Measurements from ENCODE around the gene TEK.

The TEK gene

DNA sequence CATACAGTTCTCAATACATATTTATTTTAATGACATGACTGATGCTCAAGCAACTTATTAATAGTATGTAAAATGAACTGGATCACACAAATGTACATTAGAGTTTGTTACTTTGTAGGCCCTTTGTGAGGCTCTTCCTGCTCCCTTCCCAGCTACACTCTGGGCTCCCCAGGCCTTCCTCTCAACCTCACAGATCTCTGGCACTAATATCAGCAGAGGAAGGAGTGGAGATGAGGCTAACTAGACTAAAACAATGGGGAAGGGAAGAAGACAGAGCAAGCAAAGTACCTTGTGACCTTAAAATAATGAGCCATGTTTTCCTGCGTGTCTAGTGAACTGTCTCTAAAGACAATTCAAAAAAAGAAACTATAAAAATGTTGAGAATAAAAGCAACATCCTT lies 30.3 kb upstream of the TEK start:
- TF ChIP-seq CEBPB (IDR thresholded peaks at IDR 0.05): no peak
- no peak for TF ChIP-seq NFIC (IDR thresholded peaks at IDR 0.05)
- TF ChIP-seq CREB1 (IDR thresholded peaks at IDR 0.05; ENCODE audit: low read depth): no peak
- TF ChIP-seq, protein P1, sequence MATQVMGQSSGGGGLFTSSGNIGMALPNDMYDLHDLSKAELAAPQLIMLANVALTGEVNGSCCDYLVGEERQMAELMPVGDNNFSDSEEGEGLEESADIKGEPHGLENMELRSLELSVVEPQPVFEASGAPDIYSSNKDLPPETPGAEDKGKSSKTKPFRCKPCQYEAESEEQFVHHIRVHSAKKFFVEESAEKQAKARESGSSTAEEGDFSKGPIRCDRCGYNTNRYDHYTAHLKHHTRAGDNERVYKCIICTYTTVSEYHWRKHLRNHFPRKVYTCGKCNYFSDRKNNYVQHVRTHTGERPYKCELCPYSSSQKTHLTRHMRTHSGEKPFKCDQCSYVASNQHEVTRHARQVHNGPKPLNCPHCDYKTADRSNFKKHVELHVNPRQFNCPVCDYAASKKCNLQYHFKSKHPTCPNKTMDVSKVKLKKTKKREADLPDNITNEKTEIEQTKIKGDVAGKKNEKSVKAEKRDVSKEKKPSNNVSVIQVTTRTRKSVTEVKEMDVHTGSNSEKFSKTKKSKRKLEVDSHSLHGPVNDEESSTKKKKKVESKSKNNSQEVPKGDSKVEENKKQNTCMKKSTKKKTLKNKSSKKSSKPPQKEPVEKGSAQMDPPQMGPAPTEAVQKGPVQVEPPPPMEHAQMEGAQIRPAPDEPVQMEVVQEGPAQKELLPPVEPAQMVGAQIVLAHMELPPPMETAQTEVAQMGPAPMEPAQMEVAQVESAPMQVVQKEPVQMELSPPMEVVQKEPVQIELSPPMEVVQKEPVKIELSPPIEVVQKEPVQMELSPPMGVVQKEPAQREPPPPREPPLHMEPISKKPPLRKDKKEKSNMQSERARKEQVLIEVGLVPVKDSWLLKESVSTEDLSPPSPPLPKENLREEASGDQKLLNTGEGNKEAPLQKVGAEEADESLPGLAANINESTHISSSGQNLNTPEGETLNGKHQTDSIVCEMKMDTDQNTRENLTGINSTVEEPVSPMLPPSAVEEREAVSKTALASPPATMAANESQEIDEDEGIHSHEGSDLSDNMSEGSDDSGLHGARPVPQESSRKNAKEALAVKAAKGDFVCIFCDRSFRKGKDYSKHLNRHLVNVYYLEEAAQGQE (IDR thresholded peaks at IDR 0.05; ENCODE audit: low read depth): no peak
- no peak for TF ChIP-seq ZBTB7A (IDR thresholded peaks at IDR 0.05; ENCODE audit: low read depth)
- TF ChIP-seq, protein P2, sequence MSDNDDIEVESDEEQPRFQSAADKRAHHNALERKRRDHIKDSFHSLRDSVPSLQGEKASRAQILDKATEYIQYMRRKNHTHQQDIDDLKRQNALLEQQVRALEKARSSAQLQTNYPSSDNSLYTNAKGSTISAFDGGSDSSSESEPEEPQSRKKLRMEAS (IDR thresholded peaks at IDR 0.05): no peak
- no peak for TF ChIP-seq FOXM1 (IDR thresholded peaks at IDR 0.05; ENCODE audit: borderline replicate concordance, low read depth)
- no peak for TF ChIP-seq EP300 (IDR thresholded peaks at IDR 0.05; ENCODE audit: borderline replicate concordance)
- no peak for TF ChIP-seq TAF1 (IDR thresholded peaks at IDR 0.05; ENCODE audit: low read depth)

DNA sequence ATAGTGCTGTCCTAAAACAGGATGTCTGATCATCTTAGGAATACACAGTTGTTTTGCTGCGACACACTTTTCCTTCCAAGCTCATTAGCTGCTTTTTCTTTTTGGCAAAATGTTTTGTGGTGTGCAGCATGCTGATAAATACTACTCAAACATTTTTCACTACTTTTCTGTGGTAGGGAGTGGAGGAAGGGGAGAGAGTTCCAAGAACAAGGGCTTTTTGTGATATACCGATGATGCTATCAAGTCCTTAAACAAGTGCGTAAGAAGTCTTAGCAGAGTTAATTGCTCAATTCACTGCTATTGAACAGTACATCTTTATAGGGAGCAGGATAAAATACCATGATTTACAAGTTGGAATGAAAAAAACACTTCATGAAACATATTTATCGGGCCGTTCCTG lies 23.6 kb upstream of the TEK start:
- TF ChIP-seq NFIC (IDR thresholded peaks at IDR 0.05): no peak
- TF ChIP-seq FOXM1 (IDR thresholded peaks at IDR 0.05; ENCODE audit: borderline replicate concordance, low read depth): no peak
- no peak for TF ChIP-seq RAD21 (IDR thresholded peaks at IDR 0.05; ENCODE audit: low read depth)
- TF ChIP-seq, protein P2 (IDR thresholded peaks at IDR 0.05): no peak
- no peak for TF ChIP-seq ZBTB7A (IDR thresholded peaks at IDR 0.05; ENCODE audit: low read depth)

DNA sequence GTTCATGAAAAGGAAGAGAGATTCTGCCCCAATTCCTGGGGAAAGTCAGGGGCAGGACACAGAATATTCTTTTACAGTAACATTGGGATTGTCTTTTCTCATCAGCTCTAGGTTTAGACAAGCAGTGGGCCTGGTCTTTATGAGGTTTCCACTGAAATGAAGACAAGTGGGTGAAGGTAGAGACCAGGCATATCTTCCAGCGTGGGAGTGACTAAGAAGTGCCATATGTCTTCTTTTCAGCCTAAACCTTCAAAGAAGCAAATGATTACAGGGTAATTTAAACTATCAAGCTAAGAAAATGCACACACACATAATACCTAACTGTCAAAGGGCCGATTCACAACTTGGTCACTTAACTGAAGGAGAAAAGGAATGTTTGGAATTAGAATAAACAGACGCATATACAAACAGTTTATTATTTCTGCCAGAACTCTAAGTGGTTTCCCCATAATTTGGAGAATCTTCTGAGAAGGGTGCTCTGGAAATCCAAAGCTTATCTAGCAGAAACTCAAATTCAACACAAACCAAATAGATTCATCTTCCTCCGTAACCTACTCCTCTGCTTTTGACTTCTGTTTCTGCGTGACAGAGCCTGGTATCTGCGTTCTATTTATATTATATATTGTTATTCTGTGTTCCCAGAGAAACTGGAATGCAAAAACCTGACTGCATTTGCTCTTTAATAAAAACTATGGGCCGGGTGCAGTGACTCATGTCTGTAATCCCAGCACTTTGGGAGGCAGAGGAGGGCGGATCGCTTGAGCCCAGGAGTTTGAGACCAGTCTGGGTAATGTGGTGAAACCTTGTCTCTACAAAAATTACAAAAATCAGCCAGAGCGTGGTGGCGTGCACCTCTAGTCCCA lies 22.0 kb upstream of the TEK start:
- TF ChIP-seq CREB1 (IDR thresholded peaks at IDR 0.05; ENCODE audit: low read depth) (no peak), CEBPB (IDR thresholded peaks at IDR 0.05) (no peak), FOXM1 (IDR thresholded peaks at IDR 0.05; ENCODE audit: borderline replicate concordance, low read depth) (no peak), YY1 (IDR thresholded peaks at IDR 0.05; ENCODE audit: low read depth) (no peak), NFIC (IDR thresholded peaks at IDR 0.05) (no peak), TAF1 (IDR thresholded peaks at IDR 0.05; ENCODE audit: low read depth) (no peak), ZBTB7A (IDR thresholded peaks at IDR 0.05; ENCODE audit: low read depth) (no peak), EGR1 (IDR thresholded peaks at IDR 0.05) (no peak), TEAD4 (IDR thresholded peaks at IDR 0.05) (no peak), EP300 (IDR thresholded peaks at IDR 0.05; ENCODE audit: borderline replicate concordance) (no peak), RAD21 (IDR thresholded peaks at IDR 0.05; ENCODE audit: low read depth) (no peak), TCF12 (IDR thresholded peaks at IDR 0.05; ENCODE audit: low read depth) (no peak)
- TF ChIP-seq, protein P3, sequence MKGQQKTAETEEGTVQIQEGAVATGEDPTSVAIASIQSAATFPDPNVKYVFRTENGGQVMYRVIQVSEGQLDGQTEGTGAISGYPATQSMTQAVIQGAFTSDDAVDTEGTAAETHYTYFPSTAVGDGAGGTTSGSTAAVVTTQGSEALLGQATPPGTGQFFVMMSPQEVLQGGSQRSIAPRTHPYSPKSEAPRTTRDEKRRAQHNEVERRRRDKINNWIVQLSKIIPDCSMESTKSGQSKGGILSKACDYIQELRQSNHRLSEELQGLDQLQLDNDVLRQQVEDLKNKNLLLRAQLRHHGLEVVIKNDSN (IDR thresholded peaks at IDR 0.05): no peak
- TF ChIP-seq, protein P1 (IDR thresholded peaks at IDR 0.05; ENCODE audit: low read depth): no peak
- TF ChIP-seq, protein P2 (IDR thresholded peaks at IDR 0.05): no peak

DNA sequence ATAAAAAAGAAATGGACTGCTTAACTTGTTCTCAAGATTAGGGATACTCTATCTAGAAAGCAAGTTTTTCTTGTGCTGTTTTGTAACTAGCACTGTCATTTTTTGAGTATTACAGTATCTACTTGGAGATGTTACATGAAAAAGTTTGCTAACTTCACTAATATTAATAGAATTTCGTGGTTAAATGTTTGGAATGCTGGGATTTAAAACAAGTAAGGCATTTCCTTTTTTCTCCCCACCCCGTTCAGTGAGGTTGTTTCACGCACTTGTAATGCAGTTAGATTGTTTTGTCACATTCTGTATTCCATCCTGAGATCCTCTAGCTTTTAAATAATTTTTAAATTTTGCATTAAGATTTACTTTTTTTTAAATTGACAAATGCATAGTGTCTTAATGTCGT lies 20.0 kb upstream of the TEK start:
- TF ChIP-seq EP300 (IDR thresholded peaks at IDR 0.05; ENCODE audit: borderline replicate concordance) (no peak), RAD21 (IDR thresholded peaks at IDR 0.05; ENCODE audit: low read depth) (no peak), TAF1 (IDR thresholded peaks at IDR 0.05; ENCODE audit: low read depth) (no peak), ZBTB7A (IDR thresholded peaks at IDR 0.05; ENCODE audit: low read depth) (no peak), TCF12 (IDR thresholded peaks at IDR 0.05; ENCODE audit: low read depth) (no peak), FOXM1 (IDR thresholded peaks at IDR 0.05; ENCODE audit: borderline replicate concordance, low read depth) (no peak), CEBPB (IDR thresholded peaks at IDR 0.05) (no peak)
- TF ChIP-seq, protein P3 (IDR thresholded peaks at IDR 0.05): no peak
- TF ChIP-seq, protein P2 (IDR thresholded peaks at IDR 0.05): no peak

DNA sequence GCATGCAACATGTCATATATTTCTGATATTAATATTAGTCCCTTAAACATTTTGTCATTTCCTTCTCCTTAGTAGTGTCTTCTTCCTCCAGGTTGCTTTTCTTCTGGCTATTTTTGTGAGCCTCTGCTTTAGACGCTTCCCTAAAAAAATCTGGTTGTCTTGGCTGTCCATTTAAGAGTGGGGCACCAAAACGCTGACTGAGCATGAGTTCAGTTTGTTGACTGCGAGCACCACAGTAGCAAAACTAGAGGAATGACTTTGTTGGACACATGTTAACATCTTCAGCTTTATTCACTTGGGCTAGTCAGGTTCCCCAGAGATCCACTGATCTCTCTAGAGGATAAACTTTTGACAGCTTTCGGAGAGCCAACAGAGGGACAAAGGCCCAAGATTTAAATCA lies 19.3 kb upstream of the TEK start:
- TF ChIP-seq, protein P2 (IDR thresholded peaks at IDR 0.05): no peak
- TF ChIP-seq CEBPB (IDR thresholded peaks at IDR 0.05) (no peak), TEAD4 (IDR thresholded peaks at IDR 0.05) (no peak), TCF12 (IDR thresholded peaks at IDR 0.05; ENCODE audit: low read depth) (no peak), YY1 (IDR thresholded peaks at IDR 0.05; ENCODE audit: low read depth) (no peak), RAD21 (IDR thresholded peaks at IDR 0.05; ENCODE audit: low read depth) (no peak), EP300 (IDR thresholded peaks at IDR 0.05; ENCODE audit: borderline replicate concordance) (no peak), ZBTB7A (IDR thresholded peaks at IDR 0.05; ENCODE audit: low read depth) (no peak), CREB1 (IDR thresholded peaks at IDR 0.05; ENCODE audit: low read depth) (no peak), FOXM1 (IDR thresholded peaks at IDR 0.05; ENCODE audit: borderline replicate concordance, low read depth) (no peak), NFIC (IDR thresholded peaks at IDR 0.05) (no peak), EGR1 (IDR thresholded peaks at IDR 0.05) (no peak), TAF1 (IDR thresholded peaks at IDR 0.05; ENCODE audit: low read depth) (no peak)
- TF ChIP-seq, protein P1 (IDR thresholded peaks at IDR 0.05; ENCODE audit: low read depth): no peak
- TF ChIP-seq, protein P3 (IDR thresholded peaks at IDR 0.05): no peak

All from Ishikawa (cell line).